ENCODE measurements around the gene PLXNC1.
A peak's percentile ranks its signal among the peaks of the same experiment; 100 is the strongest.

PLXNC1 gene

GRCh38 chr12:94149781-94150239 is 1.4 kb downstream of the PLXNC1 start:
- peak in 30 of 42 donors; percentile 5 to 65 (median 38) for DNase-seq
- intact Hi-C loops (cut with DNase I) = loop anchor here (2.0 to 10.0 kb wide), 4 partner anchors 37 to 382 kb away; no protein-coding TSS in a partner anchor

GRCh38 chr12:94150240-94151121 is 2.1 kb downstream of the PLXNC1 start:
- peak in 15 of 42 donors; percentile 6 to 60 (median 27) for DNase-seq
- intact Hi-C loops (cut with DNase I) = loop anchor here (10.0 kb wide), 1 partner anchor 284 kb away; no protein-coding TSS in a partner anchor

DNA sequence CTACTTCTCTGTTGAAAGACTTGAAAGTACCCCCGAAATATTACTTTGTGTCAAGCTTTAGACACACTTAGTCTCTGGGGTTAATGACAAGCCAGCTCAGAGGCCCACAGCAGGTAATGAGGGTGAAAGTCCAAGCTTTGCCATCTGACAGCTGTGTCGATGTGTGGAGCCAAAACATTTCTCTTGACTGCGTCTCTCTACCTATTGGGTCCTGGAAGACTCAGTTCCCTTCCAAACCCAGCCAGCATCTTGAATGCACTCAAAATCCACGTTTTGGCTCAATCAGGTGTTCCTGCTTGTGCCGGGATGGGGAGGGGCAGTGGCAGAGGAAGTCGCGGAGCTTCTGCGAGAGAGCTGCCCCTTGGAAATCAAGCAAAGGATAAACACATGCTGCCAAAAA is 3.2 kb downstream of the PLXNC1 start:
- intact Hi-C loops (cut with DNase I) = loop anchor here (10.0 kb wide), 1 partner anchor 283 kb away; no protein-coding TSS in a partner anchor
- peak in 7 of 42 donors; percentile 7 to 34 (median 21) for DNase-seq

DNA sequence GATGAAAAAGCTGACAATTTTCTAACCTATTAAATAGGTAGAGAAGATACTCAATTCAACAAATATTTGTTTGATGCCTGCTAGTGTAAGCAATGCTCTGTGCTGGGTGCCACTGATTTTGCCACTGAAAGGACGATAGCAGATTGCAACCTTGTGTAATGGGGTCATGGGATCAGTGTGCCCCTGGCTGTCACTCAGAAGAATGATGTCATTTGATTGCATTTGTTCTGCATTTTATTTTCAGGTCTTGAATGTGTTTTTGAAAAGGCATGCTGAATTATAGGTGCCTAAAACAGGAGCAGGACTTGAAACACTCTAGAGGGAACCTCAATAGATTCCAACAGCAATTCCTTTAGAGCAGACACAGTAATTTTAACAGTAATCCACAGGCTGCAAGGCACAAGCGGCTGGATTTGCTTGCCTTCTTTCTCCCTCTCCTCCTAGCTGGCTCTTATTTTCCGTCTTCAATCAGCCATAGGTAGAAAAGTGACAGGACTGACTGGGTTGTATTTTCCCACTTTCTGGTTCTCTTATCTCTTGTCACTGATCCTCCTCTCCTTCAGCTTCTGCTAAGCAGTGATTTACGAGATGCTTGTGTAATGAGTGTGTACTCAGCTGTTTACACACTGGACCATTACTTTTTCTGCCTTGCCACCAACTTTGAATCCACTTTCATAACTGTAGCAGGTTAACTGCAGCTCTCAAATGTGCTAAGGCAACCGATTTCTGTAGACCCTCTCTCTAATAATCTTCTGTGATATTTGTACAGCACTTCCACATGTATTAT is 4.1 kb downstream of the PLXNC1 start:
- peak in 1 of 42 donors; percentile 7 for DNase-seq

DNA sequence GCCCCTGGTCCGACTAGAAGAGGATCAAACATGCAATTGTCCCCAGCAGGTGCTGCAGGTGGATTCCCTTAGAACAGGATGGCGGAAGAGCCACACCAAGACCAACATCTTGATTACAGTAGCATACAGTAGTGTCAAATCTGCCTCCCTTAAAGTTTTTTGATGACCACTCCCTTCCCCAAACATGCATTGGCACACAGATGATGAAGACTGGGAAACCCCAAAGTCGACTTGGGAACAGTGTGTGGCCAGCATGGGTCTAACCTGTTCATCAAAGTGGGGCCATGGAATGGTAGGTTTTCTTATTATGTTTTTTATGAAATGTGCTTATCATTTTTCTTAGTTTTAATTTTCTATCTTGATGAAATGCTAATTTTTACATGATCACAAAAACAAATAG is 8.8 kb downstream of the PLXNC1 start:
- no peak for DNase-seq
- intact Hi-C loops (cut with DNase I) = loop anchor here (10.0 kb wide), 1 partner anchor 278 kb away; no protein-coding TSS in a partner anchor

More for the DNA sequence above, 4.1 kb downstream of the PLXNC1 start:
- intact Hi-C loops (cut with DNase I) = loop anchor here (10.0 kb wide), 1 partner anchor 282 kb away; no protein-coding TSS in a partner anchor

GRCh38 chr12:94157981-94158411 is 9.6 kb downstream of the PLXNC1 start:
- intact Hi-C loops (cut with DNase I) = loop anchor here (10.0 kb wide), 1 partner anchor 277 kb away; no protein-coding TSS in a partner anchor
- peak in 1 of 42 donors; percentile 25 for DNase-seq

DNA sequence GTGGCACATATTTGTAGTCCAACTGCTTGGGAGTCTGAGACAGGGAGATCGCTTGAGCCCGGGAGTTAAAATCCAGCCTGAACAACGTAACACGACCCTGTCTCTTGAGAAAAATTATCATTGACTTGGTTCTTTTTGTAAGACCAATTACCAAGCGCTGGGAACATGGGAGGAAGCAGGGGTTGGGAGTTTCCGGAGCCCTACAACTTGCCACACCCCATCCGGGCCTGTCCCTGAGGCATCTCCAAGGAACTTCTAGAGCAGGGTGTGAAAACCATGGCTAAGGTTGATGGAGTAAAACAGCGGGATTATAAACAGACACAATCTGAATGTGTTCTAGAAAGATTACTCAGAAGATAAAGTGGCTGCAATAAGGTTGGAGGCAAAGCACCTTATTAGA is 10.3 kb downstream of the PLXNC1 start:
- no peak for DNase-seq
- intact Hi-C loops (cut with DNase I) = loop anchor here (10.0 kb wide), 1 partner anchor 276 kb away; no protein-coding TSS in a partner anchor

DNA sequence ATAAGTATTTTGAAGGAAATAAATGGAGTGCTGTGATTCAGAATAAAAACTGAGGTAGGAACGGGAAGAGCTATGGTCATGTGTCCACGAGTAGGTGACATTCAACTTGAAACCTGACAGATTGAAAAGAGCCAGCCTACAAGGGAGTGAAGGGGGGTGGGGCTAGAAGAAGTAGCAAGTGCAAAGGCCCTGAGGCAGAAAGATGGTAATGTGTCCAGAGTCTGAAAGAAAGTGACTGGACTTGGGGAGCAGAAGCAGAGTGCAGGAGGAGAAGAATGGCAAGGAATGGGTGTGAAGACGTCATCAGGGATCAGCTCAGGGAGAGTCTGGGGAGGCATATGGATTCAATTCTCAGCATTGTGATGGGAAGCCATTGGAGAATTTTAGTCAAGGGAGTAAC is 13.7 kb downstream of the PLXNC1 start:
- intact Hi-C loops (cut with DNase I) = no loop called here
- DNase-seq = no peak

GRCh38 chr12:94163850-94164249 is 15.5 kb downstream of the PLXNC1 start:
- DNase-seq = no peak
- intact Hi-C loops (cut with DNase I) = no loop called here

GRCh38 chr12:94165138-94165537 is 16.8 kb downstream of the PLXNC1 start:
- intact Hi-C loops (cut with DNase I) = no loop called here

GRCh38 chr12:94165670-94166364 is 17.4 kb downstream of the PLXNC1 start:
- intact Hi-C loops (cut with DNase I) = no loop called here
- no peak for DNase-seq

More at GRCh38 chr12:94165138-94165537, 16.8 kb downstream of the PLXNC1 start:
- no peak for DNase-seq

GRCh38 chr12:94167071-94167755 is 18.8 kb downstream of the PLXNC1 start:
- intact Hi-C loops (cut with DNase I) = no loop called here
- DNase-seq = no peak

DNA sequence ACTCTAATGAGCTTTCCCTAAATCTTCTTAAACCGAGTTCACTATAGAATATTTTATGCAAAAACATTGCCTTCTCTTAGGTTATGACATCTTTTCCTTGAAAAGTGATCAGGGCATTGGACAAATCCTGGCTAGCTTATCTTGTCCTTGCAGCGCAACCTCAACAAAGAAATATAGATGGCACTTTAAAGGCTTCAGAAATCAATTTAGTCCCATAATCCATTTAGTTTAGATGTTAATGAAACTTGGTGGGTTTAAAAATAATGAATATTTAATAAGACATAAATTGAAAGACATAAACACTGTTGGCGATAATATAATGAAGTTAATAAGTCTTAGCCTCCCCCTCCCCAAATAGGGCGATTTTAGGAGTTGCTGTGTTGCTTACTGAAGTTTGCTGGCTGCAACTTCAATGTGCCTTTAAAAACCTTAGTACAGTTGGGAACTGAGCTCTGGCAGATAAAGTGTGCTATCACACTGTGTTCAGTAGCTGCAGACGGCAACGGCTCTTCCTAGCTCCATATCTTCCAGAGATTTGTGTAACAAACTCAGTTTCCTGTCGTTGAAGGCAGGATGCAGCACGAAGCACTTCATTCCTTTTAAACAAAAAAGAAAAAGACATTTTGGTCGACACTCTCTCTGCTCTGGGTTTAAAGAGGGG is 19.5 kb downstream of the PLXNC1 start:
- intact Hi-C loops (cut with DNase I) = no loop called here
- DNase-seq = no peak

GRCh38 chr12:94169495-94169894 is 21.1 kb downstream of the PLXNC1 start:
- intact Hi-C loops (cut with DNase I) = no loop called here
- DNase-seq = no peak

DNA sequence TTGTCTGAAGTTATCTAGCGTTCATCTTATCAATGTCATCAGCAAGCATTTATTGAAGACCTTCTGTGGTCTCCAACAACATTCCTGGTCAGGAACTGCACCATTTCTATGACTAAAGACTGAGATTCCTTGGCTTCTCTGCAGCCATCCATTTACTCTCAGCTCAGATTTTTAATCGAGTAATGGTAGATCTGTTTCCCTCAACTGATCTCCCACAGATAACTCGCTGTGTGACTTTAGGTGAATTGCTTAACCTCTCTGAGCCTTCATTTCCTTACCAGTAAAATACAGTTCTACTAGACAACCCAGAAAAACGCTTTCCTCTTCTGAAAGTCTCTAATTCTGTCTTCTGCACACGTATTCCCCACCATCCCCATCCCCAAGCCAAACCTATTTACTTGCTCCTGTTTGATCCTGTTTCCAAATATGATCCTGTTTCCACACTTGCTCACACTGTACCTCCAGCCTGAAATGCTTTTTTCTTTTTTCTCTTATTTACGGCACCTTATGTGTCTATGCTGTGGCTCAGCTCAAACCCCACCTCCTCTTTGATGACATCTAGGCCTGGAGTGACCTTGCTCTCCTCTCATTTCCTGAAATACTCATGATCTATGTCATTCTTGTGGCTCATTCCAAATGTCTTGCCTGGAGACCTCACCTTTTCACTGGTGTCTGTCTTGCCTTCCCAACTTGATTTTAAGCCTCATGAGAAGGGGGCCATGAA is 21.8 kb downstream of the PLXNC1 start:
- intact Hi-C loops (cut with DNase I) = no loop called here
- no peak for DNase-seq

DNA sequence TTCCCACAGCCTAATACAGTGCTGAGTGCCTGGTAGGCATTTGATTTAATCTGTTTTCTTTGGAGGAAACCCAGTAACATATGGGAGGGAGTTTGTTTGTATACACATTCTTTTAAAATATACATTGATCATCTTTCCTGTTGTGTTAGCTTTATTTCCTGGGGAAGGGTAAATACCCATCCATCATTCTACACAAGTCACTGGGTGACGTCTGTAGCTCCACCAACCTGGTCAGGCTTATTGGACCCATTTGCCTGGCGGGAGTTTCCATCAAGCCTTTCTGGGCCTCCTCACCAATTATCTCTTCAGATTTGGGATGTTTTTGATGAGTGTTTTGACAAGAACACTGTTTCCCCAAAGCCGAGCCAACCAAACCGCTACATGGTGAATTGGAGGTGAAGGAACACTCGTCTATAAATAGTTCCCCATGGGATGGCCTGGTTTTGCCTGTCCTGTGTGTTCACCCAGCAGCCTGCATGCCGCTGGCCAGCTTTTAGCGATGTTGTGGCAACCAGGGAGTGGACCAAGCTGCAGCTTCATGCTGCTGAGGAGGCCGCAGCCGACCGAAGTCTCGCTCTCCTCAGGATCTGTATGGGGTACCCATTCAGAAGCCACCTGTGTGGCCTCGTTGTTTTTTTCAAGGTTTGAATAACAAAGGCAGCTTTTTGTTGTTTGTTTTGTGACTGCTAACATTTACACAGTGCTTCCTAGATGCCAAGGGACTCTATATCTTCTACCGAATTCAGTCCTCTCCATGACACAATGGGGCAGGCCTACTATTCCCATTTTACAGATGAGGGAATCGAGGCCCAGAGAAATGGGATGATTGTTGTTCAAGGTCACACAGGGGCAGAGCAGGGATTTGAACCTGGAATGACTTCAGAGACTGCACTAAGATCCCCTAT is 22.6 kb downstream of the PLXNC1 start:
- intact Hi-C loops (cut with DNase I) = no loop called here
- DNase-seq = no peak

All from head of caudate nucleus (tissue), 42 donors.